GM18868 (cell line): ENCODE data around the gene UMAD1.

Experiments used
- ATAC-seq: cut with Tn5 transposase; IDR thresholded peaks from one replicate; pipeline ENCODE4 v1.9.1; 2021; ENCODE audit warnings: mild to moderate bottlenecking, moderate library complexity; ENCODE audit not compliant: unreplicated experiment

The UMAD1 gene

GRCh38 chr7:7640221-7641128 is at the start of gene UMAD1:
TSS of gene UMAD1 (plus strand) at chr7:7640752. CDS start at chr7:7673372, 32,620 bp downstream.
- ATAC-seq: peak; percentile 96

- ATAC-seq: no peak
These were observed 45.1 kb upstream of the UMAD1 start for GRCh38 chr7:7595451-7595850.

GRCh38 chr7:7596176-7596575 is 44.4 kb upstream of the UMAD1 start:
- ATAC-seq: no peak

GRCh38 chr7:7607010-7607409 is 33.5 kb upstream of the UMAD1 start:
- ATAC-seq: no peak

- ATAC-seq: no peak
These were observed 31.2 kb upstream of the UMAD1 start for GRCh38 chr7:7609330-7609729.

GRCh38 chr7:7612519-7612918 is 28.0 kb upstream of the UMAD1 start:
- no peak for ATAC-seq

GRCh38 chr7:7613210-7613609 is 27.3 kb upstream of the UMAD1 start:
- ATAC-seq: no peak

GRCh38 chr7:7614018-7614741 is 26.4 kb upstream of the UMAD1 start:
- ATAC-seq: no peak

- no peak for ATAC-seq
These were observed 23.0 kb upstream of the UMAD1 start for GRCh38 chr7:7617550-7617949.

GRCh38 chr7:7618410-7618809 is 22.1 kb upstream of the UMAD1 start:
- no peak for ATAC-seq

GRCh38 chr7:7620236-7620635 is 20.3 kb upstream of the UMAD1 start:
- no peak for ATAC-seq

GRCh38 chr7:7620644-7621210 is 19.8 kb upstream of the UMAD1 start:
- no peak for ATAC-seq

GRCh38 chr7:7628476-7628875 is 12.1 kb upstream of the UMAD1 start:
- no peak for ATAC-seq

GRCh38 chr7:7630626-7631329 is 9.8 kb upstream of the UMAD1 start:
- ATAC-seq: no peak

GRCh38 chr7:7639421-7639820 is 1.1 kb upstream of the UMAD1 start:
- ATAC-seq: no peak

- ATAC-seq: no peak
These were observed 718 bp upstream of the UMAD1 start for GRCh38 chr7:7639847-7640220.

GRCh38 chr7:7641129-7641663 is 644 bp downstream of the UMAD1 start:
- ATAC-seq: peak; percentile 7

- no peak for ATAC-seq
These were observed 1.5 kb downstream of the UMAD1 start for GRCh38 chr7:7642081-7642480.

GRCh38 chr7:7647495-7648036 is 7.0 kb downstream of the UMAD1 start:
- ATAC-seq: no peak

- ATAC-seq: no peak
These were observed 10.2 kb downstream of the UMAD1 start for GRCh38 chr7:7650682-7651206.
